NCI-H2227 (cell line): ENCODE results near the gene IFI6.
A peak's percentile ranks its signal among the peaks of the same experiment; 100 is the strongest.

Experiments
- DNase-seq: peaks from one replicate; lab custom pipeline; 2025; ENCODE audit not compliant: unreplicated experiment; lab: John Stamatoyannopoulos, UW

The IFI6 gene

DNA sequence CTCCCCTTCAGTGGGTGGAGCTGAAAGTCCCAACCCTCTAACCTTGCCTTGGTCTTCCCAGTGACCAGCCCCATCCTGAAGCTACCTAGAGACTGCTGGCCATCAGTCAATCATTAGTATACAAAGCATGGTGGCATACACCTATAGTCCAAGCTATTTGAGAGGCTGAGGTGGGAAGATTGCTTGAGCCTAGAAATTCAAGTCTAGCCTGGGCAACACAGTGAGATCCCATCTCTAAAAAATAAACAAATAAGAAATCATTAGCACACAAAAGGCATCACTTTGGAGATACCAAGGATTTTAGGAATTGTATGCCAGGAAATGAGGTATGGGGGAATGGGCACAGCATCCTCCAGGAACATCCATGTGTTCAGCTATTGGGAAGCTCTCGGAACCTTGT, 4.4 kb upstream of the IFI6 start:
- no peak for DNase-seq

DNA sequence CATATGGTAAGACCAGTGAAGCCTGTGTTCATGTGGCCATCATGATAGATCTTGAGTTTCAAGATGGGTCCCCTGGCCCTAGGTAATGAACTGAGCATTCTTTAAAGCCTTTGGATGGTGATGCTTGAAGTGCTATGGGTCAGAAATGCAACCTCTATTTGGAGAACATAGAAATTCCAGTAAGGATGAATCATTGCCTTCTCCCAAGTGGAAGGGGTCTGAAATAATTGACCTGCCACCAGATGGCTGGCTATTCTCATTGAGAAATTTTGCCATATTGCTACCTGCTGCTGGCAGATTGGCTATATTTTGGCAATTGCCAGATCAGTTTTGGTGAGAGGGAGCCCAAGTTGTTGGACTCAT, 739 bp upstream of the IFI6 start:
- DNase-seq, result no peak

DNA sequence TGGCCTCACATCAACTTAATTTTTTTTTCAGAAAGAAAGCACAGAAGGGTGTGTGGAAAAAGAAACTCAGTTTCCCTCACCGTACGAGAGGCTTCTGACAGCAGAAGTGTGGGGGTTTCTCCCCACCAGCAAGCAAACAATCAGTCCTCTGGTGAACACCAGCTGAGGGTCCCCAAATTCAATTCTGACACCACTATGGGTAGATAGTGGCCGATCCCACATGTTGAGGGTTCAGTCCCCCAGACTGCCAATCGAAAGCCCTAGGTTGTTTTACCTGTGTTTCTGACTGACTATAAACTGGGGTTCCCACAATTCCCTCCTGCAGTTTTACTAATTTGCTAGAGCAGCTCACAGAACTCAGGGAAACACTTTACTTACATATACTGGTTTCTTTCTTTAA, 2.1 kb downstream of the IFI6 start:
- DNase-seq, result no peak

DNA sequence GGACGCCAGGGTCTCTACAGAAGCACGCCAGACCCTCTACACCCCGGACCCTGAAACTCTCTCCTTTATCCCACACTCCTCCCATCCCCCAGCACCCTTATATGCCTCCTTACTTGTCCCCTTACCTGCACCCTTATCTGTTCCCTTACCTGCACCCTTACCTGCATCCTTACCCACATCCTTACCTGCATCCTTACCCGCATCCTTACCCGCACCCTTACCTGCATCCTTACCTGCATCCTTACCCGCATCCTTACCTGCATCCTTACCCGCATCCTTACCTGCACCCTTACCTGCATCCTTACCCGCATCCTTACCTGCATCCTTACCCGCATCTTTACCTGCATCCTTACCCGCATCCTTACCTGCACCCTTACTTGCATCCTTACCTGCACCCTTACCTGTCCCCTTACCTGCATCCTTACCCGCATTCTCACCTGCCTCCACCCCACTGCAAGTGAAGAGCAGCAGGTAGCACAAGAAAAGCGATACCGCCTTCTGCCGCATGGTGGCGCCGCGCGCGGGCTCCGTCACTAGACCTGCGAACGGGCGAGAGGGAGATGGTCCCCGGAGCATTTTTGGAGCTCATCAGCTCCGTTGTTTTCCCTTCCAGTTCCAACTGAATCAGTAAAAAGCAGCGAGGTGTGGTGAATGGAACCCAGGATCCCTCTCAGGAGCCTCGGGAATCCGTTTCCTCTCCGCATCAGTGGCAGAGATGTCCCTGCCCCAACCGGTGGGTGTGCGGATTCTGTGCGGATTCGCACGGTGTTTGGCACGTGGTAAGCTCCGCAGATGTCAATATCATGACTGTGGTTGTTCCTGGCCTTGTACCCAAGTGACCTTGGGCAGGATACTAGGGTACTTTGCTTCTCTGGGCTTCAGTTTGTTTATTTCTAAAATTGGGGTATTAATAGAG, 2.9 kb downstream of the IFI6 start:
- peak; percentile 74 for DNase-seq

DNA sequence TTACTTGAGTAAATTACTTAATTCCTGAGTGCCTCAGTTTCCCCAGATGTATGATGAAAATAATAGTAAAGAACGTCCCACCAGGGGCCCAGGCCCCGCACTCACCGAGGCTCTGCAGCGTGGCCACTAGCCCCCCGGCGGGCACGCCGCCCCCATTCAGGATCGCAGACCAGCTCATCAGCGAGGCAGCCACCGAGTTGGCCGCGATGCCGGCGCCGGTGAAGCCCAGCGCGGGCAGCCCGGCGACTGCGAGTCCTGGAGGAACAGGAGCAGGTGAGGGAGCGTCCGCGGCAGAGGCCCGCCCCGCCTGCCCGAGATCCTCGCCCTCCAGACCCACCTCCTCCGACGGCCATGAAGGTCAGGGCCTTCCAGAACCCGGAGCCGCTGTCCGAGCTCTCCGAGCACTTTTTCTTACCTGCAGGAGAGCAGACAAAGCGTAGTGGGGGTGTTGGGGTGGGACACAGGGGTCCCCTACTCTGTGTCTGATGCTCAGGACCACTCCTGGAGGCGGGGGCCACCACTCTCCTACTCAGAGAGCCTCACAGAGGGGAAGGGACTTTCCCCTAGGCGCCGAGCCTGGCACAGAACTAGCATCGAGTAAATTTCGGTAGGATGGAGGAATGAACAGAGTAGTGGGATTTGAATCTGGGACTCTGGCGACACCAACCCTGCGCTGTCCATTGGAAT, 3.7 kb downstream of the IFI6 start:
- no peak for DNase-seq

DNA sequence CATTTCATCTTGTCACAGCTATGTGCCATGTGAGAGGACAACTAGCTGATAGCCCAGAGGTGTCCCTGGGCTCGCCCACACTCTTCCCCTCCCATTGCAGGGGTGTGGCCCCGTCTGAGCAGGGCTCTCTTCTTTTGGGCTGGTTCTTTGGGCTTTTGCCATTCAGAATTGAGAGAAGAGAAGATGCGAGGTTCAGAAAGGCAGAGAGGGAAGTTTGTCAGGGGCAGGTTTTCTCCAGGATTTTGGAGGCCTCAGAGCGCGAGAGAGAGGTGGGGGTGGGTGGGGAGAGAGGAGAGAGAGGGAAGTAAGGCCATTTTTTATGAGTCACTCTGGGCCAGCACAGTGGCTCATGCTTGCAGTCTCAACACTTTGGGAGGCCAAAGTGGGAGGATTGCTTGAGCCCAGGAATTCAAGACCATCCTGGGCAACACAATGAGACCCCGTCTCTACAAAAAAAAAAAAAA, 5.2 kb downstream of the IFI6 start:
- DNase-seq, result no peak

DNA sequence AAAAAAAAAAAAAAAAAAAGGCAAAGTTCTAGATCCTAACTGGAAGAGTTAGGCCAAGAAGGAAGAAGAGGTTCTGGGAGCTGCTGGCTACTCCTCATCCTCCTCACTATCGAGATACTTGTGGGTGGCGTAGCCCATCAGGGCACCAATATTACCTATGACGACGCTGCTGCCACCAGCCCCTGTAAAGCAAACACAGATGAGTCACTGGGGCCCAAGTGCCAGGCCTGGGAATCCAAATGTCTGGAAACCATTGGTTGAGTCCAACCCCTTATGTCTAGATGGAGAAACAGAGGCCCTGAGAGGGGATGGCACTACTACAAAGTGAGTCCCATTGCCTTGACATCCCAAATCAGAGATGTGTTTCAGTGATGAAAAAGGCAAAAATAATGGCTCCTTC, 5.7 kb downstream of the IFI6 start:
- DNase-seq, result no peak

DNA sequence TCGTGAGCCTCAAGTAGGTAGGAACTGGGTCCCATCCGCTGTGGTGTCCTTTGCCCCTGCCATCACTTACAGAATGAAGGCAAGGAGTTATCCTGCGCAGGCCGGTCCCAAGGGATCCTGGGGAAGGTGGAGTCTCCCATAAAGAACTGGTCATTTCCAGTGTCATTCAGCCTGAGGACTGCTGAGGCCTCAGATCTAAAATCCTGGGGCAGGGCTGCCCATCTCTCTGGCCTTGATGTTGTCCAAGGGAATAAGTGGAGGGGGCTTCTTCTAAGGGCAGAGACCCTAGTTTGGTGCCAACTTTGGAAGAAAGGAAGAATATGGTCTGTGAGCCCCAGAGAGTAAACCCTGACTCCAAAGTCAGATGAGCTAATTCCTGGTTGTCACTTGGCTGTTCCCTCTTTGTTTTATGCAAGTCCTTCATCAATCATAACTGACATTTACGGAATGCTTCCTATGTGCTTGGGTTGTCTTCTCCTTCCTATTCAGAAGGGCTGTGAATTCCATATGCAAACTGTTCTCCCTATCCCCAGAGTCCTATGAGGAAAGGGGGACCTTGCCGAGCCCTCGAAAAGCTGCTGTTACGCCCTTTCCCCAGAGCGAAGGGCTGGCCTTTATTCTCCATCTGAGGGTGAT, 6.9 kb downstream of the IFI6 start:
- no peak for DNase-seq

DNA sequence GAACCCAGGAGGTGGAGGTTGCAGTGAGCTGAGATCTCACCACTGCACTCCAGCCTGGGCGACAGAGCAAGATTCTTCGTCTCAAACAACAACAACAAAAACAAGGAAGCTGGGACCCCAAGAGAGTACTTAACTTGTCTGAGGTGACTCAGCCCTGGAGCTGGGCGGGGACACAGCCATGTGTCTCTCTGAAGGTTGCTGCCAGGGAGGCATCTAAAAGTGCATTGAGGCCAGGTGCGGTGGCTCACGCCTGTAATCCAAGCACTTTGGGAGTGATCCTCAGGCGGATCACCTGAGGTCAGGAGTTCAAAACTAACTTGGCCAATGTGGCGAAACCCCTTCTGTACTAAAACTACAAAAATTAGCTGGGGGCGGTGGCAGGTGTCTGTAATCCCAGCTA, 7.7 kb downstream of the IFI6 start:
- DNase-seq, result no peak

DNA sequence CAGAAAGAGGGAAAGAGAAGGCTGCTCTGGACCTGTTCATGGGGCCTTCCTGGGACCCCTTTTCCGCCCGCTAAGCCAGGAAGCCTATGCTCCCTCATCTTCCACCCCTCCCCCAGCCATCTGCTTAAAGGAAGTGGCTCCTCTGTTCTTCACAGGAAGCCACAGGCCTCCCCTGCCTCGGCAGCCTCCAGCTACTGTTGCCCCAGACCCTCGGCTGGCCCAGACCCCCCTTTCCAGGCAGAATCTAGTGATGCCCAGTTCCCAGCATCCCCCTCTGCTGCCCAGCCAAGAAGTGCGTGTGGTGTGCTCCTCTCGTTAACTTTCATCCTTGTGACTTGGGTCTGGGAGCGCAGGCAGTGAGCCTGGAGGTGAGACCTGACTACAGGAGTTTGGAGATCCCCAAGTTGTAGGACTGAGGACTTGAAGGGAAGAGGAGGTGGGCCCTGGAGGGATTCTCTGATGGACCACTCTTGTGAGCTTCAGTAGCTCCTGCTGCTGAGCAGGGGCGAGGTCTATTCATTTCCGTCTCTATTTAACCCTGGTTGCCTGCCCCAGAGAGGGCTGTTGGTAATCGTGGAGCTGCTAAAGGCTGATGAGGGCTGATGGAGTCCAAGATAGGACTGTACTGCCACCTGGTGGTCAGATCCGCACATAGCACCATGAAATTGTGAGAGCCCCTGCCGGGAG, 9.1 kb downstream of the IFI6 start:
- peak; percentile 94 for DNase-seq

DNA sequence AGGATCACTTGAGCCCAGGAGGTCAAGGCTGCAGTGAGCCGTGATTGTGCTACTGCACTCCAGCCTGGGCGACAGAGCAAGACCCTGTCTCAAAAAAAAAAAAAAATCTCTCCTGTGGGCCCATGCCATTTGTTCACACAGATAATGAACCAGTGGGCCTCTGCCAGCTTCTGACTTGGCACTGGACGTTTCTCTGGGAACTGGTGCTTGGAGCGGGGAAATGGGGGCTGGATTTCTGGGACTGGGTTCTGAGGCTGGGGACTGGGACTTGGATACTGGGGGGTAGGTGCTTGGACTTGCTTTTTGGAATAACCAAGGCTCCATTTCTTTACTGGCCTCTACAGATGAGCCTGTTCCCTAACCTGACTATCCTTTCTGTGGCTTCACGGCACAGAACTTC, 9.7 kb downstream of the IFI6 start:
- no peak for DNase-seq

DNA sequence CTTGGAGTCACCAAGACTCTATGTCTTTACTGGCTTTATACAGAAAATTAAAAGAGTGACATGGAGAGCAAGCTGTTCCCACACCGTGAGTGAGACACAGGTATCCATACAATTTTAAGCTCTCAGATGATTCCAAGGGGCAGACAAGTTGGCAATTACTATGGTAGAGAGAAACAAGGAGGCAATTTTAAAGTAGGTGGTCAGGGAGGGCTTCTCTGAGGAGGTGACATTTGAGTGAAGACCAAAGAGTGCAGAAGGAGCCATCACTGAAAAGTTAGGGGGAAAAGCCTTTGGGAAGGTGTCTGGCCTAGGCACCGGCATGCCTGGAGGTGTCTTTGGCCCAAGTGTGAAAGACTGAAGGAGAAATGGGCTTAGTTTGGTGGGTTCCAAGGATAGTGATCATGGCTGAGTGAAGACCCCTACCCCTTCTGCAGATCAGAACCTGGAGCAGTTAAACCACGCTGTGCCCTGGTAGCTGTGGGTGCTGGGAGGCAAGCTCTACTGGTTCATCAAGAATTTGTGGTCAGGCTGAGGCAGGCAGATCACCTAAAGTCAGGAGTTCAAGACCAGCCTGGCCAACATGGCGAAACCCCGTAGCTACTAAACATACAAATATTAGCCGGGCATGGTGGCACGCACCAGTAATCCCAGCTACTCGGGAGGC, 10.4 kb downstream of the IFI6 start:
- DNase-seq, result no peak

DNA sequence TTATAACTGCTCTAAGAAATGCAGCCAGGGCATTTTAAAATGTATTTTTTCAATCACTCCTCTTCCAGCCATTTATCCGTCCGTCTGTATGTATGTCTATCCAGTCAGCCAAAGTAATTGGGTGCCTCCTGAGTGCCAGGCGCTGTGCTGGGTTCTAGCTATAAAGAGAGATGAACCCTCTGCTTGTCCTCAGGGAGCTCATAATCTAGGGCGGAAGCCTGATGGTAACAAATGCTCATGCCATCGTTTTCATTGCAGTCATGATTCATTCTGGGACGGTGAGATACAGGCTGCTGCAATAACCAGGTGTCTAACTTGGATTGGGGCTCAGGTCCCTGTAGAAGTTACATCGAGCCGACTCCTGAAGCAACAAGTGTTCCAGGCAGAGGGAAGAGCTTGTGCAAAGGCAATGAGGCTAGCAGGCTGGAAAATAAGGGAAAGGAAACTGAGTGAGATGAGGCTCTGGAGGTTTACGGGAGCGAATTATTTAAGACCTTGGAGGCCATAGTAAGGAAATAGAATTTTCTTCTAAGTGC, 11.6 kb downstream of the IFI6 start:
- no peak for DNase-seq

DNA sequence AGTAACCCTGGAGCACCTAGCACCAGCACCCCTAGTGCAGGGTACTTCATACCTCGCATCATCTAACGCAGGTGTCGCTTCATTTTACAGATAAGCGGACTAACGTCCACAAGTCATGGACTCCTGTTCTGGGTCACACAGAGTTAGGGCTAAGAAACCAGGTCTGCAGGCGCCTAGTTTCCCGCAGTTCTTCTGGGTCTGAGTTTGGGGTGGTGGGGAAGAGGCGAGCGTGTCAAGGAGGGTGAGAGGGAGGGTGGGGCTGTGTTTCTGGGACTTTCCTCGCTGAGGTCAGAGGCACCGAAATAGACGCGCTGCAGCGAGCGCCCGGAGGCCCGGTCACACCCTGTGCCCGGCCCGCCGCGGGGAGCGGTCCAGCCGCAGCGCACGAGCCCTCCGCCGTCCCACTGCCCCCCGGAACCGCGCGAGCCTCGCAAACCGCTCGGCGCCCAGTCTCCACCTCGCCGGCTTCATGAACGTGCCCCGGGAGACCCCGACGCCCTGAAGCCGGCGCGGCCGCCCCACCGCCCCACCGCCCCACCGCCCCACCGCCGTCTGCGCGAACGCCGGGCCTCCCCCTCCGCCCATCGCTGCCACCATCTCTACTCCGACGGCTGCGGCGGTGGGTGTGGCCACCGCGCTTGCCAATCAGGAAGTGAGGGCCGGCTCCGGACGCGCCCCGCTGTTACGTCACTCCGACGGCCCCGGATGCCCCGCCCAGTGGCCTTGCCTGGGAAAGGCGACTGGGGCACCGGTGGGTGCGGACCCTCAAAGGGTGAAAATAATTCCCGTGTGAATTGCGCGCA, 12.3 kb downstream of the IFI6 start:
- peak; percentile 95 for DNase-seq

DNA sequence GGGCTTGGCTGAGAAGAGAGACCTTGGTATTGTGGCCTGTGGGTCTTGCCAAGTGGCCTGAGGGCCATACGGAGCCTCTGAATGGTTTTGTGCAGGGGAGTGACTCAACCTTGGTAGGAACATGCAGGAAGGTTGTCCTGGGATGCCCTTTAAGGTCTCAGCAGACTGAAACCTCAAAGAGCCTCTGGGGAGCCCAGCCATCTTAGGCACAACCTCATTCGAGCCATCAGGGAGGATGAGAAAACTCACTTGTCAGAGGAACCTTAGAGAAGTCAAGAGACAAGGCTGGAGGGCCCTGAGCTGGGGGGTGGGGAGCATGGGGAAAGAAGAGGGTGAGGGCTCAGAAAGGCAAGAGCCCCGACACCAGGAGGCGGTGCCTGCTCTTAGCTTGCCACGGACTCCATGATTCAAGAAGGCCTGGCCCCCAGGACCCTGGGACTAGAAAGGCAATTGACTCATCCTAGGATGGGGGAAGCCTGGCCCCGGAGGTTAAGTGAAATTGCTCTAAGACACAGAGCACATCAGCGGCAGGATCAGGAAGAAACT, 13.0 kb downstream of the IFI6 start:
- peak; percentile 36 for DNase-seq

DNA sequence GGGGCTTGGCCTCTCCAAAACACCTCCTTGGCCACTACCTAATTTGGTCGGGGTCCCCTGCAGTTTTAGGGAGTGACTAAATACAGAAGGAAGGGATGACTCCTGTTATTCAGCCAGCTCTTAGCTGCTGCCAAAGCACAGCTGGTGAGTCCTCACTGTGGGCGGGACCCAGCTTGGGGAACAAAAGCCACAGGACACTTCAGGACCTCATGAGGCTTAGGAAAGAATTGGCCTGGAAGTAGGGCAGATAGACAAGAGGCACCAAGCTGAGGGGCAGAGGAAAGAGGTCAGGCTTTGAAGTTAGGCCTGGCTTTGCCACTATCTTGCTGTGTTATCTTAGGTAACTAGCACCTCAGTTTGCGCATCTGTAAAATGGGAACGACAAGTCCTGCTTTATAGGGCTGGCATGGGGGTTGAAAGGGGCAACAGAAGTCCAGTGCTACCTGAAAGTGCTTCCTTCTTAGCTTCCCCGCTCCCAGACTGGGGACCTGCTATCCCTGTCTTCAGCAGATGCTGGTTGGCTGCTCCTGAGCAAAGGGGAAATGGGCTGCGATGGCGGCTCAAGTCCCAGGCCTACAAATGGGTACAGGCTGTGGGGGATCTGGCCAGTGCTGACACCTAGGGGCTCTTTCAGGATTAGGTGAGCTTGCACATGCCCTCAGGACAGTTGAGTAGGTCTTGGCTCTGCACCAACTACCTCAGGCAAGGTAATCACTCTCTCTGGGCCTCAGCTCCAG, 15.7 kb downstream of the IFI6 start:
- peak; percentile 32 for DNase-seq

DNA sequence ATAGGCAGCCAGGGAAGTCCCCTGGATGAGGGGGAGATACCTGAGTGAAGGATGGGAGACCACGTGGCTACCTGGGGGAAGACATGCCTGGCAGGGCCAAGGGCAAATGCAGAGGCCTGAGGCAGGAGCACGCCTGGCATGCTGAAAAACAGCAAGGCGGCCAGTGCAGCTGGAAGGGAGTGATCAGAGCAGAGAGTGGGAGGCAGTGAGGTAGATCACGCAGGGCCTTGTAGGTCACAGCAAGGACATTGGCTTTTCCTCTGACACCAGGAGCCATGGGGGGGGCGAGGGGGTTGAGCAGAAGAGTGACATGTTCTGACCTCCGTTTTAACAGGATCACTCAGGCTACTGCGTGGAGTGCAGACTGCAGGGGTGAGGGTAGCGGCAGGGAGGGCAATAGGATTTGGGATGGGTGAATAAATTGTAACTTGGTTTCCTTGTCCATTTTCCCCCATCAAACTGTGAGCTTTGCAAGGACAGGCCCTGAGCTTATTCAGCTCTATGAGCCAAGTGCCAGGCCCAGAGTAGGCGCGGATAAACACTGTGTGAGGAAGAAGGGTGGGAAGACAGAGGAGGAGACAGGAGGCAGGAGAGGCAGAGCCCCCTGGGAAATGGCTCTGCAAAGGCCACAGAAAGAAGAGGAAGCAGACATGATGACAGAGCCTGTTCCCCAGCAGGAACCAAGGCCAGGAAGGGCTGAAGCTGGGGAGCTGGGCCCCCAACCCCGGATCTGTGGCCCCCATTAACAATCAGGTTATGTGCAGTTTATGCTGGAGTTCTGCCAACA, 16.6 kb downstream of the IFI6 start:
- no peak for DNase-seq
